PC-9 (cell line): Measurements from ENCODE around the gene TTLL13. TPM values are rescaled to one million over a fixed set of nuclear protein-coding genes. Genes with fewer than 3 reads are reported as not detected.
A peak's percentile ranks its signal among the peaks of the same experiment; 100 is the strongest.

Experiments
- BruUV-seq: library from RNA; stranded (reverse); fragments of 400-500 nt; replicated peaks from 2 replicates; lab custom pipeline; 2021; lab: Mats Ljungman, UMichigan
- CTCF ChIA-PET: fragments of 300-600 bp; sonication (Branson Sonifier 250); formaldehyde crosslinking; loops from one replicate; lab custom pipeline; 2022; ENCODE audit warnings: antibody characterized with exemption; lab: Charles Lee
- POLR2A ChIA-PET: fragments of 300-600 bp; sonication (Branson Sonifier 250); formaldehyde crosslinking; loops from one replicate; lab custom pipeline; 2022; ENCODE audit warnings: antibody characterized with exemption; ENCODE audit not compliant: unreplicated experiment; lab: Charles Lee
- DNase-seq, 2 experiments: peaks; one replicate each; pipeline versions ENCODE4 v3.0.0 to v3.0.0-alpha.2; 2015 to 2022; ENCODE audit warnings: mixed read lengths in 1 of 2
- H2AFZ ChIP-seq: fragments of 200-600 bp; sonication (generic); 2 replicates; pipeline ENCODE4 v1.8.1; 2017; ENCODE audit warnings: antibody characterized with exemption
- H3F3A ChIP-seq: fragments of 200-600 bp; sonication (generic); 2 replicates; pipeline ENCODE4 v1.8.1; 2017; ENCODE audit warnings: antibody characterized with exemption, mild to moderate bottlenecking, low read depth; ENCODE audit not compliant: insufficient read depth
- H3K27ac ChIP-seq: fragments of 200-600 bp; sonication (generic); 2 replicates; pipeline ENCODE4 v1.6.1; 2016; ENCODE audit warnings: mixed run types
- H3K27me3 ChIP-seq: fragments of 200-600 bp; sonication (generic); 2 replicates; pipeline ENCODE4 v1.6.1; 2016; ENCODE audit warnings: low read depth, mixed run types; ENCODE audit not compliant: insufficient read depth
- H3K36me3 ChIP-seq: fragments of 200-600 bp; sonication (generic); 2 replicates; pipeline ENCODE4 v1.6.1; 2016; ENCODE audit warnings: low read depth, mixed run types
- H3K4me1 ChIP-seq: fragments of 200-600 bp; sonication (generic); replicated peaks from 2 replicates; pipeline ENCODE4 v1.6.1; 2016; ENCODE audit warnings: mixed run types; ENCODE audit not compliant: insufficient read depth
- H3K4me2 ChIP-seq: fragments of 200-600 bp; sonication (generic); 2 replicates; pipeline ENCODE4 v1.6.1; 2017; ENCODE audit warnings: mixed run types
- H3K4me3 ChIP-seq: fragments of 200-600 bp; sonication (generic); 2 replicates; pipeline ENCODE4 v1.6.1; 2016; ENCODE audit warnings: mixed run types
- H3K79me2 ChIP-seq: fragments of 200-600 bp; sonication (generic); 2 replicates; pipeline ENCODE4 v1.6.1; 2017; ENCODE audit warnings: low read depth, mixed run types
- H3K9me2 ChIP-seq: fragments of 200-600 bp; sonication (generic); 2 replicates; pipeline ENCODE4 v1.8.1; 2017; ENCODE audit warnings: mild to moderate bottlenecking; ENCODE audit not compliant: insufficient read depth
- H3K9me3 ChIP-seq: fragments of 200-600 bp; sonication (generic); 2 replicates; pipeline ENCODE4 v1.8.1; 2016; ENCODE audit warnings: low read depth; ENCODE audit not compliant: insufficient read depth
- H4K20me1 ChIP-seq: fragments of 200-600 bp; sonication (generic); 2 replicates; pipeline ENCODE4 v1.8.1; 2017; ENCODE audit not compliant: insufficient read depth
- CTCF ChIP-seq: fragments of 200-600 bp; sonication (generic); conservative IDR thresholded peaks from 2 replicates; pipeline ENCODE4 v1.6.1; 2017; ENCODE audit warnings: mixed run types, antibody characterized with exemption, mild to moderate bottlenecking, moderate library complexity
- EZH2 ChIP-seq: fragments of 200-600 bp; sonication (generic); IDR thresholded peaks from 2 replicates; pipeline ENCODE4 v1.8.0; 2017; ENCODE audit warnings: antibody characterized with exemption, low read depth
- intact Hi-C: fragments of 100-400 bp; cut with micrococcal nuclease; formaldehyde crosslinking; loops from one replicate; pipeline ENCODE4 v1.10.0; 2022; ENCODE audit not compliant: unreplicated experiment
- total RNA-seq: library from RNA; stranded (reverse); gene quantifications from 2 replicates; pipeline ENCODE4 v1.2.3, GENCODE V29; 2021

Gene TTLL13
- total RNA-seq, 1 experiment from 2014 or later, result 0.96 TPM

GRCh38 chr15:90205886-90206285 lies 43.5 kb upstream of the TTLL13 start:
- H3K9me2 ChIP-seq, result no peaks in the 10 kb centered on the region
- peaks cover 40% of the 10 kb centered on the region for H3F3A ChIP-seq
- H3K79me2 ChIP-seq, result peaks cover 89% of the 10 kb centered on the region
- no peaks in the 10 kb centered on the region for H3K9me3 ChIP-seq
- no peak for DNase-seq
- peaks cover 59% of the 10 kb centered on the region for H3K36me3 ChIP-seq
- ChIA-PET CTCF (no interaction called here), POLR2A (interaction anchor here (0.6 kb wide), 1 partner anchor 63 kb away, joined by 3 read pairs; no protein-coding TSS in a partner anchor)
- intact Hi-C loops, result no loop called here
- H3K27ac ChIP-seq, result peak overlapping the region; percentile 29; the same call in 1 of the 2 replicates
- H2AFZ ChIP-seq, result no peak overlapping the region
- H3K27me3 ChIP-seq, result no peaks in the 10 kb centered on the region
- H4K20me1 ChIP-seq, result no peaks in the 10 kb centered on the region; the same call in 1 of the 2 replicates
- no peak for TF ChIP-seq EZH2
- TF ChIP-seq CTCF, result no peak
- no peak overlapping the region; the same call in 1 of the 2 replicates for H3K4me3 ChIP-seq
- H3K4me2 ChIP-seq, result peak overlapping the region; percentile 82
- peaks cover 82% of the 10 kb centered on the region for H3K4me1 ChIP-seq
- BruUV-seq, result no TSS peak

- no peak overlapping the region for H3K4me3 ChIP-seq
- POLR2A ChIA-PET, result no interaction called here
- H3K9me3 ChIP-seq, result no peaks in the 10 kb centered on the region
- no peak for DNase-seq
- no peaks in the 10 kb centered on the region for H3K27me3 ChIP-seq
- peaks cover 87% of the 10 kb centered on the region for H3K79me2 ChIP-seq
- peaks cover 59% of the 10 kb centered on the region for H3K36me3 ChIP-seq
- peak overlapping the region; percentile 82; the same call in 1 of the 2 replicates for H3K4me2 ChIP-seq
- no peaks in the 10 kb centered on the region for H3K9me2 ChIP-seq
- peaks cover 51% of the 10 kb centered on the region for H3F3A ChIP-seq
- intact Hi-C loops, result no loop called here
- peak overlapping the region; percentile 43; the same call in 1 of the 2 replicates for H3K27ac ChIP-seq
- no peaks in the 10 kb centered on the region; the same call in 1 of the 2 replicates for H4K20me1 ChIP-seq
- CTCF ChIA-PET, result no interaction called here
- no peak overlapping the region for H2AFZ ChIP-seq
- peaks cover 93% of the 10 kb centered on the region for H3K4me1 ChIP-seq
- BruUV-seq, result no TSS peak
- TF ChIP-seq CTCF (no peak), EZH2 (no peak)
Measured at GRCh38 chr15:90207252-90207651, 42.1 kb upstream of the TTLL13 start.

- no peaks in the 10 kb centered on the region for H3K9me2 ChIP-seq
- H4K20me1 ChIP-seq, result no peaks in the 10 kb centered on the region; the same call in 1 of the 2 replicates
- no peaks in the 10 kb centered on the region for H3K9me3 ChIP-seq
- peaks cover 57% of the 10 kb centered on the region for H3K36me3 ChIP-seq
- intact Hi-C loops, result no loop called here
- H3F3A ChIP-seq, result peaks cover 62% of the 10 kb centered on the region
- H3K27me3 ChIP-seq, result no peaks in the 10 kb centered on the region
- H2AFZ ChIP-seq, result no peak overlapping the region
- POLR2A ChIA-PET, result no interaction called here
- CTCF ChIA-PET, result interaction anchor here (0.6 kb wide), 1 partner anchor 9 kb away, joined by 3 read pairs; no protein-coding TSS in a partner anchor
- peaks cover 99% of the 10 kb centered on the region for H3K4me1 ChIP-seq
- H3K79me2 ChIP-seq, result peaks cover 86% of the 10 kb centered on the region
- H3K4me2 ChIP-seq, result peak overlapping the region; percentile 31; the same call in 1 of the 2 replicates
- peak overlapping the region; percentile 43; the same call in 1 of the 2 replicates for H3K27ac ChIP-seq
- no TSS peak for BruUV-seq
- no peak for DNase-seq
- no peak overlapping the region for H3K4me3 ChIP-seq
- no peak for TF ChIP-seq CTCF
- no peak for TF ChIP-seq EZH2
Measured at GRCh38 chr15:90208356-90208755, 41.0 kb upstream of the TTLL13 start.
